GM18873 (cell line): ENCODE results near the gene HMCES.
A peak's percentile ranks its signal among the peaks of the same experiment; 100 is the strongest.

Experiments used
- ATAC-seq: cut with Tn5 transposase; IDR thresholded peaks from one replicate; pipeline ENCODE4 v1.9.1; 2021; ENCODE audit warnings: mild to moderate bottlenecking, moderate library complexity, moderate number of reproducible peaks; ENCODE audit not compliant: unreplicated experiment, low FRiP score

Gene HMCES

DNA sequence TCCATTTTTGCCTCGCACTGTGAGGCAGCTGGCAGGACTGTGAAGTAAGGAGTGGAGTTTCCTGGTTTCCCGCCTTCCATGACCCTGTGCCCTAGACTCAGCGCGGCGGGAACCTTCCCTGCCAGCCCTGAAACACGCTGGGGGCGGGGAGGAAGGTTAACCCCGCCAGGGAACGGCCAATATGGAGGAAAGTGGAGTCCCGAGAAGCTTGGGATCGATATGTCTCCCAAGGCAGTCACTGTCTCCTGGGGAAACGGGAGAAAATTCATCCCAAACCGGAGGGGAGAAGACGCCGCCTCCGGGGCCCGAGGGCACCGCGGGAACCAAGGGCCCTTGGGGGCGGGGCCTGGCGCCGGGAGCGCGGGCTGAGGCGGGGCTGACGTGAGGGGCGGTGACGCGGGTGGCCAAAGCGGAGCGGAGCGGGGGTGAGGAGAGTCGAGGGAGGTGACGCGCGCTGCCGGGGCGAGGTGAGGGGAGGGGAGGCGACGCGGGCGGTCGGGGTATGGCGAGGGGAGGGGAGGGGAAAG lies at the start of gene HMCES:
Gene HMCES, plus strand, starts transcription at position 432 of the 527 bp plus-strand sequence. CDS start 863 bp downstream, outside the sequence.
- no peak for ATAC-seq

DNA sequence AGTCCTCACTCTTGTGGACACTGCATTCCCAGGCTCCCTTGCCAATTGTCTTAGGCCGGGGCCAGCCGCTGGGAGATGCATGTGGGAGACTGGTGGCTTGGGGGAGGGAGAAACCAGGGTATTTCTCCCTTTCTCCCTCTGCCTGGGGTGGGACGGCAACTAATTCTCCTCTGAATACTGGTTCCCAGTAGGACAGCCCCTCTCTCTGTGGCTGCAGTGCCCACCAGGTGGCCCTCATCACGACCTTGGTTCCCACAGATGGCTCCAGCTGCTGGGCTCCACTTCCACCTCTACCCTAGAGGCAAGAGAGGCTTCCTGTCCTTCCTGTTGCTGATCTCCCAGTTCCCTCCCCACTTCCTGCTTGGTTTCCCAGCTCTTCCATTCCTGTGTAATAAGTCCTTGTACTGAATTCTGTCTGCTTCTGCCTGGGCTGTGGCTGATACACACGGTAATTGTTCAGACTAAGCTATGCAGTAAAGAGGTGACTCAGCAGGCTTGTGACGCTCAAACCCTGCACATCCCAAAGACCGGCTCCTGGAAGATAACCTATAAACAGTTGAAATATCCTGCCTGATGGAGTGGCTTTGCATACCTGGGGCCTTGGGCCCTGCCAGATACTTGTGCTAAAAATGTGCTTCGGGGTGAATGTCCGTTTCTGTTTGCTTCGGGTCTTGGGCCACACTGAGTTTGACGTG lies 49.6 kb upstream of the HMCES start:
- no peak for ATAC-seq

GRCh38 chr3:129230311-129231019 lies 48.2 kb upstream of the HMCES start:
- no peak for ATAC-seq

- no peak for ATAC-seq
Observed at GRCh38 chr3:129231331-129232119, 47.1 kb upstream of the HMCES start.

- ATAC-seq = peak; percentile 90
Observed at GRCh38 chr3:129233538-129233937, 45.1 kb upstream of the HMCES start.

GRCh38 chr3:129234441-129234840 lies 44.2 kb upstream of the HMCES start:
- no peak for ATAC-seq

DNA sequence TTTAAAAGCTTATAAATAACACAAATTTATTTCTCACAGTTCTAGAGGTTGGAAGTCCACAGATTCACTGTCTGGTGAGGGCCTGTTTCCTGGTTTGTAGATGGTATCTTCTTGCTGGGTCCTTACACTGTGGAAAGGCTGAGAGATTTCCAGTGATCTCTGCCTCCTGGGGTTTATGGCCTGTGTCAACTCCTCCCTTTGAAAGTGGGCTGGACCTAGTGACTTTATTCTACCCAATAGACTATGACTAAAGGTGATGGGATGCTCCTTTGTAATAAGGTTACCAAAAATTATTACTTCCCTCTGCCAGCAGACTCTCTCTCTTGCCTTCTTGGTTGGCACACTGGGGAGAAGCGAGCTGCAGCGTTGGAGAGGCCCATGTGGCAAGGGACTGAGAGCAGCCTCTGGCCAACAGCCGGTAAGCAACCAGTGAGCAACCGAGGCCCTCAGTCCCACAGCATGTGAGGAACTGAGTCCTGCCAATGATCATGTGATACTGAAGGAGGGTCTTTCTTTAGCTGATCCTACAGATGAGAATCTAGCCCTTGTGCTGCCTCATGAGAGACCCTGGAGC lies 43.2 kb upstream of the HMCES start:
- ATAC-seq = no peak

DNA sequence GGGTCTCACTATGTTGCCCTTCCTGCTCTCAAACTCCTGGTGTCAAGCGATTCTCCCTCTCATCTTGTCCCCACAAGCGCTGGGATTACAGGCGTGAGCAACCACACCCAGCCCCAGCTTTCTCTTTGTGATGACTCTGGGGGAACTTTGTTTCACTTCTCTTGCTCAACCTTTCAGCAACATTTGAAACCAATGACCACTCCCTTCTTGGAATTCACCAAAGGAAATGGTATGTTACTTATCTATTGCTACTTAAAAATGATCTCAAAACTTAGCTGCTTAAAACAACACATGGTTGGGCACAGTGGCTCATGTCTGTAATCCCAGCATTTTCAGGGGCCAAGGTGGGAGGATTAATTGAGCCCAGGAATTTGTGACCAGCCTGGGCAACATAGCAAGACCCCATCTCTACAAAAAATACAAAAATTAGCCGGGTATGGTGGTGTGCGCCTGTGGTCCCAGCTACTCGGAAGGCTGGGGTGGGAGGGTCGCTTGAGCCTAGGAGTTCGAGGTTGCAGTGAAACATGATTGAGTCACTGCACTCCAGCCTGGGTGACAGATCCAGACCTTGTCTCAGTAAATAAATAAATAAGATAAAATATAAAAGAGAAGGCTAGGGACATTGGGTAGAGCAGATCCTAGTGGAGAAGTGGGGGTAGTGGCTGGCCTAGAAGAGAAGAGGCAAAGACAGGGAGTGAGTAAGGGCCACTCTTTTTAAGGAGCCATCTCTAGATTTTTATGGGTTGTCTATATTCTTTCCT lies 39.5 kb upstream of the HMCES start:
- no peak for ATAC-seq

DNA sequence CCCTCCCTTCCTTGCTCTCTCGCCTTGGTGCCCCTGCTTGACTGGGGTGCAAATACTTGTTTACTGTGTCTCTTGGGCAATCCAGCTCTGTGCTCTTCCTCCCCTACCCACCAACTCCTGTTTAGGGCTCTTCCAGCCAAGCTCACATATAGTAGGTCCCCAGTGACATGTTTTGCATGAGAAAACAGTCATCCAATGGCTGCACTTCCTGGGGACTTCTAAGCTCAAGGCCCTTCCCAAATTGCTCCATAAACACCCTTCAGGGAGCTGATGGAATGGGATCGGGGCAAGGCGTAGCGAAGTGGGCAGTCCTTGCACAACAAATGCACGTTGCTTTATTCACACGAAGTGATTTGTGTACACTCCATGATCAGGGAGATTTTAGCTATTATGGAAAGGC lies 38.7 kb upstream of the HMCES start:
- ATAC-seq = no peak

- no peak for ATAC-seq
Observed at GRCh38 chr3:129240436-129240835, 38.2 kb upstream of the HMCES start.

DNA sequence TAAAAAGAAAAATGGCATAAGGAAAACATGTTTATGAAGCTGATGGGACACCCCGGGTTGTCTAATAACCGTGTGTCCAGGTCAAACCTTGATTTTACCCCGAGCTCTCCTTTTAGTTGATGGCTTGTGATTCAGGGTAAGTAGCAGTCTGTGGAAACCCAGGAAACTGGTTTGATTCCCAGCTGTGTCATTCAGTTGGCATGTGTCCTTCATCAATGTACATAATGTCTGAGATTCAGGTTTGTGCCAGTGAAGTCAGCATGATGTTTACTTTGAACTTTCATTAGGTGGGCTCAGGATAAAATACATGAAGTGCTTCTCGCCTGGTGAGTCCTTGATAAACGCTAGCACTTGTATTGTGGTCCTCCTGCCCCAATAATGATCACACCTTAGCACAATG lies 33.5 kb upstream of the HMCES start:
- ATAC-seq = no peak

DNA sequence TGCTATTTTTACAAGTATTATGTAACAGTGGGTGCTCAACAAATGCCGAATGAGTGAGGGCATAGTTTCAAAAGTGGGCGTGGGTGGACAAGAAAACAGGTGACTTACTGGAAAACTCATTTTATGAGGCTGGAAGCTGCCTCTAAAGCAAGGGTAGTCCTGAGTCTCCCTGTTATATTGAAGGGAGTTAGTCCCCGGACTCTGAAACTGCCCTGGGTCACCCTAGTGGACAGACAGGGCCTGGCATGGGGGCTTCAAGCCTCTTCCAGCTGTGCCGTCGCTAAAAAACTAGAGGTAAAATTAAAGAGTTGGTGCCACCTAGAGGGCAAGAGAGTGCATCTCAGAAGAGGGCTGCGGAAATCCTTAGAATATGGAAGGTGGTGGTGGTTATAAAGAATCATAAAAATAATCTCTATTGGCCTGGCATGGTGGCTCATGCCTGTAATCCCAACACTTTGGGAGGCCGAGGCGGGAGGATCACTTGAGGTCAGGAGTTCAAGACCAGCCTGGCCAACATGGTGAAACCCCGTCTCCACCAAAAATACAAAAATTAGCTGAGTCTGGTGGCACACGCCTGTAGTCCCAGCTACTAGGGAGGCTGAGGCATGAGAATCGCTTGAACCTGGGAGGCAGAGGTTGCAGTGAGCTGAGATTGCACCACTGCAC lies 32.9 kb upstream of the HMCES start:
- peak; percentile 50 for ATAC-seq

GRCh38 chr3:129246636-129247035 lies 32.0 kb upstream of the HMCES start:
- no peak for ATAC-seq

- ATAC-seq = no peak
Observed at GRCh38 chr3:129248286-129248979, 30.2 kb upstream of the HMCES start.

DNA sequence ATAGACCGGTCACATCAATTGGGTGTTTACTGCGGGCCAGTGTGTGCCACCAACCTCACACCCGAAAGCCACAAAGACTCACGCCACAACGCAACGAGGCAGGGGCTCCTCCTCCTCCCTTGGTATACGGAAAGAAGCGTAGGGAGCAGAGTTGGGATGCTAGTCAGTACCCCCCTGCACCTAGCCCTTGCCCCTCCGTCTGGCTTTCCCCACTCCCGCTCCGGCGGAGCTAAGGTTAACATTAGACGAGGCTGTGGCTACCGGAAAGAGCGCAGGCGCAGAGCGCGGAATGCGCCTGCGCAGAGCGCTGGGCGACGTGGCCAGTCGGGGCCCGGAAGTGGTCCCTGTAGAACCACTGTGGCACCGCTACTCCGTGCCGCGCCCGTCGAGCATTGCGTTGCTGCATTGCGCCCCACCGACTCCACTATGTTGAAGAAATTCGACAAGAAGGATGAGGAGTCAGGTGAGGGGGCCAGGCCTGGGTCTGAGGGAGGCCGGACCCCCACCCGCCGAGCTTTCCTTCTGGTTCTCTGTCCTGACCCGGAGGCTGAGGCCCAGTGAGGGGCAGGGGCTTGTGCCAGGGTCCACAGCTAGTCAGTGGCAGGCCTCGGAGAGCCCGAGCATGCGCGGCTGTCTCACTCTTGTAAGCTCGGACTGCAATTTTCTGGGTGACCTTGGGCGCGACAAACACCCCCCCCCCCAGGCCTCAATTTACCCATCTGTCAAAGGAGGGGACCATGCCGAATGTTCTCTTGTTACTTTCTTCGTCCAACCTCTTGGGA lies 29.2 kb upstream of the HMCES start, which contains the start of gene COPG1:
Gene COPG1, plus strand, starts transcription at position 323 of the 782 bp plus-strand sequence. Its CDS starts 104 bp downstream, at position 427.
- ATAC-seq = peak; percentile 71

GRCh38 chr3:129252748-129253147 lies 25.9 kb upstream of the HMCES start:
- ATAC-seq = no peak

GRCh38 chr3:129254536-129255230 lies 24.0 kb upstream of the HMCES start:
- no peak for ATAC-seq
